HepG2 (cell line): Measurements from ENCODE around the gene HCRT. TPM values are rescaled to one million over a fixed set of nuclear protein-coding genes. Genes with fewer than 3 reads are reported as not detected.

Experiments used
- ARHGAP35 ChIP-seq: sonication (generic); formaldehyde crosslinking; IDR thresholded peaks from 2 replicates; pipeline ENCODE4 v1.9.0; 2022; ENCODE audit warnings: mild to moderate bottlenecking, inconsistent platforms, moderate library complexity, missing genetic modification reagents, borderline replicate concordance
- GATAD2A ChIP-seq: IDR thresholded peaks from 2 replicates; pipeline ENCODE4 v1.6.1; 2016
- NFE2 ChIP-seq: sonication (generic); formaldehyde crosslinking; IDR thresholded peaks from 2 replicates; pipeline ENCODE4 v1.4.0; 2020; ENCODE audit warnings: missing genetic modification reagents
- NR2F6 ChIP-seq, 2 experiments: IDR thresholded peaks; 2 replicates each; pipeline ENCODE4 v1.6.1; 2016; ENCODE audit warnings: antibody characterized with exemption in 1 of 2, mild to moderate bottlenecking in 1 of 2
- PCBP1 ChIP-seq: fragments of 200-400 bp; formaldehyde crosslinking; IDR thresholded peaks from 2 replicates; pipeline ENCODE4 v1.6.1; 2017; ENCODE audit warnings: mild to moderate bottlenecking, low read depth, low read length, borderline replicate concordance
- SOX13 ChIP-seq, 3 experiments: fragments of 450-650 bp in 1 of 3; sonication (generic) in 1 of 3; formaldehyde crosslinking in 1 of 3; IDR thresholded peaks in 2 of 3; conservative IDR thresholded peaks in 1 of 3; 2 replicates each; pipeline versions ENCODE4 v1.5.0 to v1.6.1; 2016 to 2020; ENCODE audit warnings: antibody characterized with exemption in 1 of 3, mild to moderate bottlenecking in 1 of 3, missing compliant biosample characterization in 1 of 3, missing genetic modification reagents in 1 of 3, moderate library complexity in 1 of 3
- ZNF530 ChIP-seq: sonication (generic); formaldehyde crosslinking; IDR thresholded peaks from 2 replicates; pipeline ENCODE4 v1.5.0; 2020; ENCODE audit warnings: low read depth, mild to moderate bottlenecking, missing genetic modification reagents
- polyA plus RNA-seq, 8 experiments: library from polyadenylated mRNA; depleted of rRNA in 3 of 8; stranded (reverse) in 7 of 8; unstranded in 1 of 8; fragments of >200 nt; fragmentation: Illumina TruSeq in 4 of 8; extraction: Trizol in 4 of 8; gene quantifications; 2 replicates each; pipeline versions ENCODE4 v1.2.1 to v1.2.3, GENCODE V29; 2011 to 2016; ENCODE audit warnings: low read depth in 4 of 8, missing spikeins in 1 of 8, mixed read lengths in 1 of 8; ENCODE audit not compliant: insufficient read depth in 1 of 8
- total RNA-seq, 5 experiments: library from RNA; depleted of rRNA; stranded (reverse); fragments of >200 nt; fragmentation: Illumina TruSeq; extraction: Trizol; gene quantifications; 2 replicates each; pipeline ENCODE4 v1.2.3, GENCODE V29; 2016; ENCODE audit warnings: low read depth in 1 of 5
- TF ChIP-seq, protein P1 (sequence below): sonication (generic); formaldehyde crosslinking; conservative IDR thresholded peaks from 2 replicates; pipeline ENCODE4 v1.4.0; 2020; ENCODE audit warnings: mild to moderate bottlenecking, missing genetic modification reagents, moderate library complexity
- TF ChIP-seq, protein P2 (sequence below): sonication (generic); formaldehyde crosslinking; IDR thresholded peaks from 2 replicates; pipeline ENCODE4 v1.4.0; 2020; ENCODE audit warnings: missing genetic modification reagents
- TF ChIP-seq, protein P3 (sequence below): sonication (generic); formaldehyde crosslinking; IDR thresholded peaks from 2 replicates; pipeline ENCODE4 v1.5.0; 2020; ENCODE audit warnings: missing genetic modification reagents

HCRT gene
- total and polyA plus RNA-seq, 2 of the 13 experiments (the other 11 are each of a cell fraction or from before 2014, with no cell fraction given), result not detected

GRCh38 chr17:42189651-42189965 is 4.4 kb upstream of the HCRT start (continued):
- TF ChIP-seq, protein P1, sequence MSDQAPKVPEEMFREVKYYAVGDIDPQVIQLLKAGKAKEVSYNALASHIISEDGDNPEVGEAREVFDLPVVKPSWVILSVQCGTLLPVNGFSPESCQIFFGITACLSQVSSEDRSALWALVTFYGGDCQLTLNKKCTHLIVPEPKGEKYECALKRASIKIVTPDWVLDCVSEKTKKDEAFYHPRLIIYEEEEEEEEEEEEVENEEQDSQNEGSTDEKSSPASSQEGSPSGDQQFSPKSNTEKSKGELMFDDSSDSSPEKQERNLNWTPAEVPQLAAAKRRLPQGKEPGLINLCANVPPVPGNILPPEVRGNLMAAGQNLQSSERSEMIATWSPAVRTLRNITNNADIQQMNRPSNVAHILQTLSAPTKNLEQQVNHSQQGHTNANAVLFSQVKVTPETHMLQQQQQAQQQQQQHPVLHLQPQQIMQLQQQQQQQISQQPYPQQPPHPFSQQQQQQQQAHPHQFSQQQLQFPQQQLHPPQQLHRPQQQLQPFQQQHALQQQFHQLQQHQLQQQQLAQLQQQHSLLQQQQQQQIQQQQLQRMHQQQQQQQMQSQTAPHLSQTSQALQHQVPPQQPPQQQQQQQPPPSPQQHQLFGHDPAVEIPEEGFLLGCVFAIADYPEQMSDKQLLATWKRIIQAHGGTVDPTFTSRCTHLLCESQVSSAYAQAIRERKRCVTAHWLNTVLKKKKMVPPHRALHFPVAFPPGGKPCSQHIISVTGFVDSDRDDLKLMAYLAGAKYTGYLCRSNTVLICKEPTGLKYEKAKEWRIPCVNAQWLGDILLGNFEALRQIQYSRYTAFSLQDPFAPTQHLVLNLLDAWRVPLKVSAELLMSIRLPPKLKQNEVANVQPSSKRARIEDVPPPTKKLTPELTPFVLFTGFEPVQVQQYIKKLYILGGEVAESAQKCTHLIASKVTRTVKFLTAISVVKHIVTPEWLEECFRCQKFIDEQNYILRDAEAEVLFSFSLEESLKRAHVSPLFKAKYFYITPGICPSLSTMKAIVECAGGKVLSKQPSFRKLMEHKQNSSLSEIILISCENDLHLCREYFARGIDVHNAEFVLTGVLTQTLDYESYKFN (CRISPR knock-in tag), result no peak
- TF ChIP-seq, protein P2, sequence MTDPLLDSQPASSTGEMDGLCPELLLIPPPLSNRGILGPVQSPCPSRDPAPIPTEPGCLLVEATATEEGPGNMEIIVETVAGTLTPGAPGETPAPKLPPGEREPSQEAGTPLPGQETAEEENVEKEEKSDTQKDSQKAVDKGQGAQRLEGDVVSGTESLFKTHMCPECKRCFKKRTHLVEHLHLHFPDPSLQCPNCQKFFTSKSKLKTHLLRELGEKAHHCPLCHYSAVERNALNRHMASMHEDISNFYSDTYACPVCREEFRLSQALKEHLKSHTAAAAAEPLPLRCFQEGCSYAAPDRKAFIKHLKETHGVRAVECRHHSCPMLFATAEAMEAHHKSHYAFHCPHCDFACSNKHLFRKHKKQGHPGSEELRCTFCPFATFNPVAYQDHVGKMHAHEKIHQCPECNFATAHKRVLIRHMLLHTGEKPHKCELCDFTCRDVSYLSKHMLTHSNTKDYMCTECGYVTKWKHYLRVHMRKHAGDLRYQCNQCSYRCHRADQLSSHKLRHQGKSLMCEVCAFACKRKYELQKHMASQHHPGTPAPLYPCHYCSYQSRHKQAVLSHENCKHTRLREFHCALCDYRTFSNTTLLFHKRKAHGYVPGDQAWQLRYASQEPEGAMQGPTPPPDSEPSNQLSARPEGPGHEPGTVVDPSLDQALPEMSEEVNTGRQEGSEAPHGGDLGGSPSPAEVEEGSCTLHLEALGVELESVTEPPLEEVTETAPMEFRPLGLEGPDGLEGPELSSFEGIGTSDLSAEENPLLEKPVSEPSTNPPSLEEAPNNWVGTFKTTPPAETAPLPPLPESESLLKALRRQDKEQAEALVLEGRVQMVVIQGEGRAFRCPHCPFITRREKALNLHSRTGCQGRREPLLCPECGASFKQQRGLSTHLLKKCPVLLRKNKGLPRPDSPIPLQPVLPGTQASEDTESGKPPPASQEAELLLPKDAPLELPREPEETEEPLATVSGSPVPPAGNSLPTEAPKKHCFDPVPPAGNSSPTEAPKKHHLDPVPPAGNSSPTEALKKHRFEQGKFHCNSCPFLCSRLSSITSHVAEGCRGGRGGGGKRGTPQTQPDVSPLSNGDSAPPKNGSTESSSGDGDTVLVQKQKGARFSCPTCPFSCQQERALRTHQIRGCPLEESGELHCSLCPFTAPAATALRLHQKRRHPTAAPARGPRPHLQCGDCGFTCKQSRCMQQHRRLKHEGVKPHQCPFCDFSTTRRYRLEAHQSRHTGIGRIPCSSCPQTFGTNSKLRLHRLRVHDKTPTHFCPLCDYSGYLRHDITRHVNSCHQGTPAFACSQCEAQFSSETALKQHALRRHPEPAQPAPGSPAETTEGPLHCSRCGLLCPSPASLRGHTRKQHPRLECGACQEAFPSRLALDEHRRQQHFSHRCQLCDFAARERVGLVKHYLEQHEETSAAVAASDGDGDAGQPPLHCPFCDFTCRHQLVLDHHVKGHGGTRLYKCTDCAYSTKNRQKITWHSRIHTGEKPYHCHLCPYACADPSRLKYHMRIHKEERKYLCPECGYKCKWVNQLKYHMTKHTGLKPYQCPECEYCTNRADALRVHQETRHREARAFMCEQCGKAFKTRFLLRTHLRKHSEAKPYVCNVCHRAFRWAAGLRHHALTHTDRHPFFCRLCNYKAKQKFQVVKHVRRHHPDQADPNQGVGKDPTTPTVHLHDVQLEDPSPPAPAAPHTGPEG (CRISPR knock-in tag), result no peak
- TF ChIP-seq GATAD2A (no peak), ZNF530 (CRISPR knock-in tag) (no peak), NFE2 (CRISPR knock-in tag) (no peak), NR2F6 (IDR thresholded peaks at IDR 0.05) (no peak), NR2F6 (CRISPR knock-in tag; IDR thresholded peaks at IDR 0.05) (no peak), SOX13 (IDR thresholded peaks at IDR 0.05) (no peak), SOX13 (CRISPR knock-in tag; conservative IDR thresholded peaks at IDR 0.05 in 1 of 2, IDR thresholded peaks at IDR 0.05 in 1 of 2) (no peak), PCBP1 (no peak), ARHGAP35 (no peak)
- TF ChIP-seq, protein P3, sequence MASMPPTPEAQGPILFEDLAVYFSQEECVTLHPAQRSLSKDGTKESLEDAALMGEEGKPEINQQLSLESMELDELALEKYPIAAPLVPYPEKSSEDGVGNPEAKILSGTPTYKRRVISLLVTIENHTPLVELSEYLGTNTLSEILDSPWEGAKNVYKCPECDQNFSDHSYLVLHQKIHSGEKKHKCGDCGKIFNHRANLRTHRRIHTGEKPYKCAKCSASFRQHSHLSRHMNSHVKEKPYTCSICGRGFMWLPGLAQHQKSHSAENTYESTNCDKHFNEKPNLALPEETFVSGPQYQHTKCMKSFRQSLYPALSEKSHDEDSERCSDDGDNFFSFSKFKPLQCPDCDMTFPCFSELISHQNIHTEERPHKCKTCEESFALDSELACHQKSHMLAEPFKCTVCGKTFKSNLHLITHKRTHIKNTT, result no peak
- TF ChIP-seq, all 625 proteins: peak for 0
